Stomach smooth muscle (tissue), 2 donors: ENCODE results near the gene FRMD4A.

Experiments used
- H3K27ac ChIP-seq: one replicate; pipeline ENCODE4 v1.7.0; 2013; ENCODE audit warnings: mild to moderate bottlenecking, low read length, inconsistent platforms
- H3K27me3 ChIP-seq, 2 donors: one replicate each; pipeline ENCODE4 v1.7.0; 2013; ENCODE audit warnings: low read length in 2 of 2; ENCODE audit not compliant: insufficient read depth in 2 of 2, control insufficient read depth in 1 of 2
- H3K36me3 ChIP-seq, 2 donors: one replicate each; pipeline ENCODE4 v1.7.0; 2013; ENCODE audit warnings: low read length in 2 of 2; ENCODE audit not compliant: control insufficient read depth in 2 of 2, insufficient read depth in 2 of 2
- H3K4me1 ChIP-seq: one replicate; pipeline ENCODE4 v1.7.0; 2013; ENCODE audit warnings: low read length; ENCODE audit not compliant: control insufficient read depth, insufficient read depth
- H3K4me3 ChIP-seq, 2 donors: one replicate each; pipeline ENCODE4 v1.7.0; 2013; ENCODE audit warnings: low read length in 2 of 2
- H3K9ac ChIP-seq, 2 donors: one replicate each; pipeline ENCODE4 v1.7.0; 2013; ENCODE audit warnings: low read length in 2 of 2, mild to moderate bottlenecking in 1 of 2
- H3K9me3 ChIP-seq, 2 donors: one replicate each; pipeline ENCODE4 v1.7.0; 2013; ENCODE audit warnings: low read length in 2 of 2; ENCODE audit not compliant: control insufficient read depth in 2 of 2
- donor health status: healthy.
- donor health status: Pancreatic carcinoma.

Gene FRMD4A

GRCh38 chr10:13751191-13751764 lies 579.4 kb downstream of the FRMD4A start:
- Histone ChIP-seq H3K9me3 (no peaks in the 10 kb centered on the region), H3K36me3 (no peaks in the 10 kb centered on the region), H3K9ac (no peak overlapping the region), H3K27ac (no peak overlapping the region), H3K27me3 (no peaks in the 10 kb centered on the region), H3K4me3 (no peak overlapping the region), H3K4me1 (peaks cover 9% of the 10 kb centered on the region)

- no peak overlapping the region for H3K9ac ChIP-seq
- peaks cover 9% of the 10 kb centered on the region for H3K4me1 ChIP-seq
- no peak overlapping the region for H3K27ac ChIP-seq
- no peaks in the 10 kb centered on the region for H3K9me3 ChIP-seq
- H3K27me3 ChIP-seq, result no peaks in the 10 kb centered on the region
- H3K4me3 ChIP-seq, result no peak overlapping the region
- peaks cover 0 to 3% of the 10 kb centered on the region in 2 donors for H3K36me3 ChIP-seq
Observed at GRCh38 chr10:13750299-13751190, 580.2 kb downstream of the FRMD4A start.

- no peaks in the 10 kb centered on the region for H3K4me1 ChIP-seq
Observed at GRCh38 chr10:13745271-13745670, 585.5 kb downstream of the FRMD4A start.

GRCh38 chr10:13743963-13744362 lies 586.8 kb downstream of the FRMD4A start:
- Histone ChIP-seq H3K27me3 (no peaks in the 10 kb centered on the region), H3K4me1 (no peaks in the 10 kb centered on the region), H3K4me3 (no peak overlapping the region), H3K9me3 (no peaks in the 10 kb centered on the region), H3K27ac (no peak overlapping the region), H3K9ac (no peak overlapping the region), H3K36me3 (peaks cover 5 to 7% of the 10 kb centered on the region in 2 donors)

More at GRCh38 chr10:13745271-13745670, 585.5 kb downstream of the FRMD4A start:
- no peak overlapping the region for H3K9ac ChIP-seq
- no peaks in the 10 kb centered on the region for H3K27me3 ChIP-seq
- no peaks in the 10 kb centered on the region for H3K9me3 ChIP-seq
- H3K36me3 ChIP-seq, result peaks cover 4 to 5% of the 10 kb centered on the region in 2 donors
- no peak overlapping the region for H3K27ac ChIP-seq
- no peak overlapping the region for H3K4me3 ChIP-seq

DNA sequence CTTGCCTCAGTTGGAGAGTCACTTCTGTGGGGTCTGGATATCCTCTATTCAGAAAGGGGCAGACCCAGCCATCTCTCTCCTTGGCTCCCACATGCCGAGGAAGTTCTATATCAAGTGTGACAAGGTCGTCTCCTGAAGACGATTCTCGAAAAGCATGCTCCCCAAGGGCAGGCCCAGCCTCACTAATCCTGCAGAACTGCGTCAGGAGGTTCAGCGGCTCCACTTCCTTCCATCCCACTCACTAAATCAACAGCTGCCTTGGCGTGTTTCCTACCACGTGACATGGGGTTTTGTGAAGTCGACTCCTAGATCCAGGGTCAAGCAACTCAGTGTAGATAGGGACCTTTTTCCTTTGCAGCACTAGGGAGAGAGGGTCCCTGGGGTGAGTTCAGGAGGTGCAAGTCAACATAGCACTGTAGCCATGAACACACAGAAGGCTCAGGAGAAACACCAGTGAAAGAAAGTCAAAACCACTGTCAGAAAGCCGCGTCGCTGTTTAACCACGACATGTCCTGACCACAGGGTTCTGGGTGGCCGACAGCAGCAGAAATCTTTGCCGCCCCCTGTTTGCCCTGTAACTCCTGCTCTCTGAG lies 587.5 kb downstream of the FRMD4A start:
- Histone ChIP-seq H3K9ac (no peak overlapping the region), H3K27me3 (no peaks in the 10 kb centered on the region), H3K4me1 (no peaks in the 10 kb centered on the region), H3K4me3 (no peak overlapping the region), H3K36me3 (peaks cover 7 to 8% of the 10 kb centered on the region in 2 donors), H3K27ac (no peak overlapping the region), H3K9me3 (no peaks in the 10 kb centered on the region)

GRCh38 chr10:13741438-13741837 lies 589.3 kb downstream of the FRMD4A start:
- no peaks in the 10 kb centered on the region for H3K9me3 ChIP-seq
- H3K36me3 ChIP-seq, result peaks cover 7 to 11% of the 10 kb centered on the region in 2 donors
- no peaks in the 10 kb centered on the region for H3K4me1 ChIP-seq

DNA sequence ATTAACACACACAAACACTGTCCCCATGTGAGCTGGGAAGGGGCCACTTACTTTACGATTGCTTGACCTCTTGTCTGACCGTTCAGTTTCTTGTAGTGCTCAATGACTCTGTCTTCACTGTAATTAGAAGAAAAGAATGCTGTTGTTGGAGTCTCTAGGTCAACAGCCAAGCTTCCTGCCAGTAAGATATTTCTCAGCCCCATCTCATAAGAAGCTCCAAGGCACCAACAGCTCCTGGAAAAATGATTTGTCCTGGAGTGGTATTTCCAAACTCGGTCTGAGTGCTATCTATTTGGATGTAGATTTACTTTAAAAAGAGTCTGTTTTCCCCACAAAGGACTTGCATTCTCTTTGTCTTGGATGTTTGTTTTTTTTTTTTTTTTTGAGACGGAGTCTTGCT lies 590.3 kb downstream of the FRMD4A start:
- Histone ChIP-seq H3K4me1 (no peaks in the 10 kb centered on the region), H3K36me3 (peaks cover 7 to 8% of the 10 kb centered on the region in 2 donors), H3K27ac (no peak overlapping the region), H3K9me3 (no peaks in the 10 kb centered on the region), H3K4me3 (no peak overlapping the region), H3K9ac (no peak overlapping the region), H3K27me3 (no peaks in the 10 kb centered on the region)

More at GRCh38 chr10:13741438-13741837, 589.3 kb downstream of the FRMD4A start:
- no peak overlapping the region for H3K27ac ChIP-seq
- H3K9ac ChIP-seq, result no peak overlapping the region
- H3K27me3 ChIP-seq, result no peaks in the 10 kb centered on the region
- no peak overlapping the region for H3K4me3 ChIP-seq

GRCh38 chr10:13739183-13739582 lies 591.5 kb downstream of the FRMD4A start:
- Histone ChIP-seq H3K27me3 (no peaks in the 10 kb centered on the region), H3K36me3 (peaks cover 3 to 6% of the 10 kb centered on the region in 2 donors), H3K27ac (no peak overlapping the region), H3K9me3 (no peaks in the 10 kb centered on the region), H3K4me1 (no peaks in the 10 kb centered on the region), H3K9ac (no peak overlapping the region), H3K4me3 (no peak overlapping the region)

DNA sequence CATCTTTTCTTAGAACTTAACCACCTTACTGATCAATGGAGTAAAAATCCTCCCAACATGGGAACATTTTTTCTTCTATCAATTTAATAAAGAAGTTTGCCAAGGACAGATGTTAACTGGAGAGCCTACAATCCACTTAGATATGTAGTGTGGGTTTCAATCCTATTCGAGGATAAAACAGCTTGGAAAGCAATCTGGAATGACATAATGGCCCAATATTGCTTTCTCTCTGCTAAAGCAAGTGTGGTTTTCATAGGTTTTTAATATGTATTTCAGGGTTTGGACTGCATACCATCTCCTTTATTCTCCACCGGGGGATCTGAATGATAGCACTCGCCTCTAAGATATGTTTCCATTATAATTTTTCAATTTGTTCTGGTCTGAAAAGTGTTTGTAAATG lies 594.2 kb downstream of the FRMD4A start:
- Histone ChIP-seq H3K36me3 (peaks cover 3 to 7% of the 10 kb centered on the region in 2 donors), H3K4me1 (no peaks in the 10 kb centered on the region), H3K9ac (no peak overlapping the region), H3K9me3 (no peaks in the 10 kb centered on the region), H3K4me3 (no peak overlapping the region), H3K27ac (no peak overlapping the region), H3K27me3 (no peaks in the 10 kb centered on the region)

DNA sequence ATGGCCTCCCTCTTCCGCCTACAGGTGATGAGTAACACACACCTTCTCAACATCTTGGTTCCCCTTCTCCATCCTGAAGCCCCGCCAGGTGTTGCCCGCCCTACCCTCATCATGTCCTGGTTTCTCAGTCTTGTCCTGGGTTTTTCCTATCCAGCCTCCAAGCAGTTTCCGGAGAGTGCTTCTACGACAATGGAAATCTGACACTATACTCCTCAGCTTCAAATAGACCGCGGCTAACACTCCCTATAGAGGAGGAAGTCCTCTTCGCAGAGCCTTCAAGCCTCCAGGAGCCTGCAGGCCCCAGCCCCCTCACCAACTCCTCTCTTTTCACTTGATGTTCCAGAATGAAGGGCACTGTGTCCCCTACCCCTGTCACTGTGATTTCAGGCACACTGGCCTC lies 596.6 kb downstream of the FRMD4A start:
- Histone ChIP-seq H3K4me1 (no peaks in the 10 kb centered on the region), H3K9me3 (no peaks in the 10 kb centered on the region), H3K27me3 (no peaks in the 10 kb centered on the region), H3K27ac (no peak overlapping the region), H3K36me3 (peaks cover 0 to 7% of the 10 kb centered on the region in 2 donors), H3K4me3 (no peak overlapping the region), H3K9ac (no peak overlapping the region)
